ENCODE data around the gene CLNK. TPM values are rescaled to one million over a fixed set of nuclear protein-coding genes. Genes with fewer than 3 reads are reported as not detected.

CLNK gene
- total and polyA plus RNA-seq, 10 donors: 0.39 to 2.8 (median 1.3) TPM

DNA sequence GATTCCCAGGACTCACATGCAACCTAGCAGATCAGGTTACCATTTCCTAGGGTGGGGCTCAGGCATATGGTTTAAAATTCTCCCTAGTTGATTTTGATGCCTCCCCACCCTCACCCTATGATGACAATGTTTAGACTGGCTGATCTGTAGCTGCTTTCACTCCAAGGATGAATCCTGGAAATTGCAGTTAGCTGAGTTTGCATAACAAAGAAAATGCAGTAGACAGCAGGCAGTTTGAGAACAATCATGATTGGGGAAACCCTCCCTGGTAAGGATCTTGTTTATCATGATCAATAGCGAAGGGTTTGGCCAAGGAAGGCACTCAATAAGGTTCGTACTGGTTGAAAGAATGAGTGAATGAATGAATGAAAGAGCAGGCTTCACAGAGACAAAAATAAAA is 229.4 kb downstream of the CLNK start:
- peaks cover 2 to 52% (median 31%) of the 10 kb centered on the region in 6 donors for H3K36me3 ChIP-seq
- peaks cover 0 to 27% (median 9%) of the 10 kb centered on the region in 8 donors for H3K9me3 ChIP-seq
- 94 to 98% (median 98%) methylated on average over 2 of the region's 2 CpGs for WGBS, 5 donors
- no peak overlapping the region for H3K27ac ChIP-seq
- TF ChIP-seq, protein P1, sequence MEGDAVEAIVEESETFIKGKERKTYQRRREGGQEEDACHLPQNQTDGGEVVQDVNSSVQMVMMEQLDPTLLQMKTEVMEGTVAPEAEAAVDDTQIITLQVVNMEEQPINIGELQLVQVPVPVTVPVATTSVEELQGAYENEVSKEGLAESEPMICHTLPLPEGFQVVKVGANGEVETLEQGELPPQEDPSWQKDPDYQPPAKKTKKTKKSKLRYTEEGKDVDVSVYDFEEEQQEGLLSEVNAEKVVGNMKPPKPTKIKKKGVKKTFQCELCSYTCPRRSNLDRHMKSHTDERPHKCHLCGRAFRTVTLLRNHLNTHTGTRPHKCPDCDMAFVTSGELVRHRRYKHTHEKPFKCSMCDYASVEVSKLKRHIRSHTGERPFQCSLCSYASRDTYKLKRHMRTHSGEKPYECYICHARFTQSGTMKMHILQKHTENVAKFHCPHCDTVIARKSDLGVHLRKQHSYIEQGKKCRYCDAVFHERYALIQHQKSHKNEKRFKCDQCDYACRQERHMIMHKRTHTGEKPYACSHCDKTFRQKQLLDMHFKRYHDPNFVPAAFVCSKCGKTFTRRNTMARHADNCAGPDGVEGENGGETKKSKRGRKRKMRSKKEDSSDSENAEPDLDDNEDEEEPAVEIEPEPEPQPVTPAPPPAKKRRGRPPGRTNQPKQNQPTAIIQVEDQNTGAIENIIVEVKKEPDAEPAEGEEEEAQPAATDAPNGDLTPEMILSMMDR (IDR thresholded peaks at IDR 0.05 in 8 of 11, conservative IDR thresholded peaks at IDR 0.05 in 3 of 11): no peak
- TF ChIP-seq POLR2AphosphoS5 (IDR thresholded peaks at IDR 0.05): no peak
- TF ChIP-seq POLR2A (IDR thresholded peaks at IDR 0.05): no peak
- no peak overlapping the region for H3K4me3 ChIP-seq
- H3K4me1 ChIP-seq: peaks cover 0 to 30% (median 19%) of the 10 kb centered on the region in 6 donors
- H3K27me3 ChIP-seq (replicated peaks in 1 of 7): peaks cover 0 to 20% (median 0%) of the 10 kb centered on the region in 7 donors
- intact Hi-C loops (cut with DNase I; ENCODE audit: low total_unique reads): no loop called here
- no peak for DNase-seq

- no peak for DNase-seq
- peaks cover 3 to 56% (median 35%) of the 10 kb centered on the region in 6 donors for H3K36me3 ChIP-seq
- 72 to 79% (median 77%) methylated on average over 6 of the region's 6 CpGs for WGBS, 5 donors
- TF ChIP-seq, protein P1 (IDR thresholded peaks at IDR 0.05 in 8 of 11, conservative IDR thresholded peaks at IDR 0.05 in 3 of 11): no peak
- no peak for TF ChIP-seq POLR2A (IDR thresholded peaks at IDR 0.05)
- no peak for TF ChIP-seq POLR2AphosphoS5 (IDR thresholded peaks at IDR 0.05)
- intact Hi-C loops (cut with DNase I; ENCODE audit: low total_unique reads): no loop called here
- peaks cover 0 to 31% (median 13%) of the 10 kb centered on the region in 8 donors for H3K9me3 ChIP-seq
- H3K27me3 ChIP-seq (replicated peaks in 1 of 7): peaks cover 0 to 15% (median 0%) of the 10 kb centered on the region in 7 donors
- H3K27ac ChIP-seq: no peak overlapping the region
- peaks cover 0 to 30% (median 19%) of the 10 kb centered on the region in 6 donors for H3K4me1 ChIP-seq
- H3K4me3 ChIP-seq: no peak overlapping the region
Measured at GRCh38 chr4:10454726-10455125, 229.8 kb downstream of the CLNK start.

DNA sequence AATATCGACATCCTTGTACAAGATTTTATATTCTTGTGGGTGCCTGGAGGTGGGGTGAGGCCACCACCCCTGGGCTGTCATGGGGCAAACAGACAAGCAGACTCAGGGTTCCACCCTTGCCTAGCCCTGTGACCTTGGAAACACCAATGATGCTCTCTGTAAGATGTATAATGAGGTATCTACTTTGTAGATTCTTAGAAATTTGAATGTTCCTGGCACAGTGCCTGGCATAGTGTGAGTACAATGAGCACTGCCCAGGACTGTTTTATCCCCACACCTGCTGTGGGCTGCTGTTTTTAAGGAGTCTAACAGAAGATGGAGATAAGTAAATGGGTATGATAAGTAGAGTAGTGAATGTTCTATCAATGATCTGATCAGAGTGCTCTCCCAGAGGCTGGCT is 230.4 kb downstream of the CLNK start:
- H3K36me3 ChIP-seq: peaks cover 3 to 62% (median 35%) of the 10 kb centered on the region in 6 donors
- DNase-seq: no peak

DNA sequence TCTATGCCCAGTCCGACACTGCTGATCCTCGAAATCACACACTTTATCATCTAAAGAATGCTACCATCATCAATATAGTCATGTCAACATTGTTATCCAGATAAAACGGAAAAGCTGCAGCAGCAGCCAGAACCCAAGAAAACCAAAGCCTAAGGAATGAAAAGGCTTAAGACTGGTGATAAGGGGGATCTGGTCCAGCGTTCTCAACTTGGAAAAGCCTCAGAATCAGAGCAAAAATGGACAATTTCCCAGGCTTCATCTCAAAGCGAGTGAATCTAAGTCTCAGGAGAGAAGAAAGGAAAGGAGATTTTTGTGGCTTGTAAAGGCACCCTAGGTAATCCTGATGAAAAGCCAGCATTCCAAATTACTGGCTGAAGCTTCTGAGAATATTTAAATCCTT is 235.6 kb downstream of the CLNK start:
- H3K27ac ChIP-seq: no peak overlapping the region
- 93 to 97% (median 95%) methylated on average over 5 of the region's 5 CpGs for WGBS, 5 donors
- TF ChIP-seq POLR2A (IDR thresholded peaks at IDR 0.05): no peak
- H3K27me3 ChIP-seq (replicated peaks in 1 of 7): no peaks in the 10 kb centered on the region
- DNase-seq: no peak
- peaks cover 11 to 99% (median 49%) of the 10 kb centered on the region in 6 donors for H3K36me3 ChIP-seq
- no peaks in the 10 kb centered on the region for H3K4me1 ChIP-seq
- intact Hi-C loops (cut with DNase I; ENCODE audit: low total_unique reads): no loop called here
- H3K9me3 ChIP-seq: peaks cover 0 to 89% (median 67%) of the 10 kb centered on the region in 8 donors
- no peak overlapping the region for H3K4me3 ChIP-seq

More for the DNA sequence above, 230.4 kb downstream of the CLNK start:
- 88 to 100% (median 96%) methylated on average over 1 of the region's 1 CpG for WGBS, 5 donors
- Histone ChIP-seq H3K4me1 (peaks cover 0 to 30% (median 19%) of the 10 kb centered on the region in 6 donors), H3K4me3 (no peak overlapping the region), H3K27ac (no peak overlapping the region), H3K27me3 (replicated peaks in 1 of 7) (peaks cover 0 to 13% (median 0%) of the 10 kb centered on the region in 7 donors), H3K9me3 (peaks cover 0 to 37% (median 19%) of the 10 kb centered on the region in 8 donors)
- intact Hi-C loops (cut with DNase I; ENCODE audit: low total_unique reads): no loop called here
- TF ChIP-seq POLR2A (IDR thresholded peaks at IDR 0.05): no peak
- TF ChIP-seq POLR2AphosphoS5 (IDR thresholded peaks at IDR 0.05): no peak
- TF ChIP-seq, protein P1 (IDR thresholded peaks at IDR 0.05 in 8 of 11, conservative IDR thresholded peaks at IDR 0.05 in 3 of 11): no peak
